DOHH2 (cell line): ENCODE results near the gene LRRC30.

Experiments
- CTCF ChIP-seq: fragments of 200-600 bp; sonication (generic); IDR thresholded peaks from one replicate; pipeline ENCODE4 v1.5.1; 2014; ENCODE audit warnings: antibody characterized with exemption, mild to moderate bottlenecking, low read depth, low read length; ENCODE audit not compliant: poor library complexity, severe bottlenecking
- EZH2phosphoT487 ChIP-seq: fragments of 200-600 bp; sonication (generic); IDR thresholded peaks from 2 replicates; pipeline ENCODE4 v1.6.1; 2017; ENCODE audit warnings: borderline replicate concordance, mild to moderate bottlenecking, antibody characterized with exemption, low read length, moderate library complexity, mixed read lengths

GRCh38 chr18:7256618-7257425 is 25.9 kb downstream of the LRRC30 start:
- TF ChIP-seq CTCF (no peak), EZH2phosphoT487 (no peak)
